SU-DHL-6 (cell line): ENCODE measurements around the gene VWA1.

Experiments used
- H2AFZ ChIP-seq: fragments of 200-600 bp; sonication (generic); 2 replicates; pipeline ENCODE4 v1.6.1; 2014; ENCODE audit warnings: low read depth, mild to moderate bottlenecking, moderate library complexity, mixed read lengths, antibody characterized with exemption, low read length; ENCODE audit not compliant: severe bottlenecking
- H3F3A ChIP-seq: fragments of 200-600 bp; shearing (Covaris generic); 2 replicates; pipeline ENCODE4 v1.6.0; 2016; ENCODE audit warnings: antibody characterized with exemption, mild to moderate bottlenecking; ENCODE audit not compliant: insufficient read depth
- H3K27ac ChIP-seq: fragments of 200-600 bp; sonication (generic); 2 replicates; pipeline ENCODE4 v1.5.1; 2016; ENCODE audit warnings: low read depth, mild to moderate bottlenecking, low read length, moderate library complexity, mixed read lengths
- H3K27me3 ChIP-seq: fragments of 200-600 bp; sonication (generic), shearing (Covaris generic); 2 replicates; pipeline ENCODE4 v1.6.0; 2014; ENCODE audit warnings: mild to moderate bottlenecking, low read length
- H3K36me3 ChIP-seq: fragments of 200-600 bp; sonication (generic); 2 replicates; pipeline ENCODE4 v1.6.1; 2014; ENCODE audit warnings: mild to moderate bottlenecking, low read length, mixed read lengths
- H3K4me2 ChIP-seq: fragments of 300-600, 200-600 bp; shearing (Covaris generic), sonication (generic); 2 replicates; pipeline ENCODE4 v1.6.0; 2014; ENCODE audit warnings: low read length, low read depth, mild to moderate bottlenecking; ENCODE audit not compliant: poor library complexity, severe bottlenecking
- H3K4me3 ChIP-seq: fragments of 200-600 bp; sonication (generic); 2 replicates; pipeline ENCODE4 v1.5.1; 2014; ENCODE audit warnings: antibody characterized with exemption, low read length, mild to moderate bottlenecking, mixed read lengths; ENCODE audit not compliant: insufficient read depth, poor library complexity, severe bottlenecking
- H3K79me2 ChIP-seq: fragments of 200-600 bp; sonication (generic); 2 replicates; pipeline ENCODE4 v1.6.1; 2014; ENCODE audit warnings: mild to moderate bottlenecking, low read length, moderate library complexity; ENCODE audit not compliant: insufficient read depth
- H3K9ac ChIP-seq: fragments of 200-600 bp; sonication (generic); 2 replicates; pipeline ENCODE4 v1.7.0; 2014; ENCODE audit warnings: mild to moderate bottlenecking, low read length
- H3K9me2 ChIP-seq: fragments of 200-600 bp; sonication (generic); replicated peaks from 2 replicates; pipeline ENCODE4 v1.6.1; 2014; ENCODE audit warnings: low read length; ENCODE audit not compliant: insufficient read depth
- H3K9me3 ChIP-seq: fragments of 200-600 bp; sonication (generic); 2 replicates; pipeline ENCODE4 v1.6.1; 2014; ENCODE audit warnings: low read length, mixed read lengths; ENCODE audit not compliant: insufficient read depth
- H4K20me1 ChIP-seq: fragments of 200-600 bp; sonication (generic); 2 replicates; pipeline ENCODE4 v1.6.1; 2014; ENCODE audit warnings: low read depth, mild to moderate bottlenecking, antibody characterized with exemption, low read length, moderate library complexity, mixed read lengths
- CTCF ChIP-seq: fragments of 200-600 bp; sonication (generic); IDR thresholded peaks from one replicate; pipeline ENCODE4 v1.5.1; 2017; ENCODE audit warnings: antibody characterized with exemption, mild to moderate bottlenecking, low read length, moderate library complexity; ENCODE audit not compliant: insufficient read depth, poor library complexity, severe bottlenecking
- EZH2phosphoT487 ChIP-seq: fragments of 200-600 bp; sonication (generic), shearing (Covaris generic); conservative IDR thresholded peaks from 2 replicates; pipeline ENCODE4 v1.6.1; 2018; ENCODE audit warnings: mild to moderate bottlenecking, antibody characterized with exemption, low read length, moderate library complexity, mixed read lengths

The VWA1 gene

GRCh38 chr1:1421147-1421906, 14.2 kb upstream of the VWA1 start, which contains the start of gene ANKRD65:
ANKRD65 (minus strand) TSS chr1:1421276; CDS start chr1:1421005, 271 bp downstream.
- no peak within 1 kb of the TSS for H3K27ac ChIP-seq
- H3F3A ChIP-seq, result no peaks in the 10 kb centered on the region
- TF ChIP-seq CTCF (no peak), EZH2phosphoT487 (no peak)
- H3K27me3 ChIP-seq, result no peaks in the 10 kb centered on the region
- H3K9ac ChIP-seq, result no peak within 1 kb of the TSS
- no peaks in the 10 kb centered on the region for H4K20me1 ChIP-seq
- no peak within 1 kb of the TSS for H3K4me3 ChIP-seq
- no peak within 1 kb of the TSS for H3K4me2 ChIP-seq
- H3K9me2 ChIP-seq, result no peaks in the 10 kb centered on the region
- H3K36me3 ChIP-seq, result no peaks in the 10 kb centered on the region
- H3K9me3 ChIP-seq, result no peaks in the 10 kb centered on the region
- H2AFZ ChIP-seq, result no peak within 1 kb of the TSS
- no peaks in the 10 kb centered on the region for H3K79me2 ChIP-seq

- no peaks in the 10 kb centered on the region for H3K36me3 ChIP-seq
- no peaks in the 10 kb centered on the region for H3K9me3 ChIP-seq
- no peak overlapping the region for H3K4me2 ChIP-seq
- no peaks in the 10 kb centered on the region for H3K27me3 ChIP-seq
- no peak overlapping the region for H3K4me3 ChIP-seq
- TF ChIP-seq CTCF (no peak), EZH2phosphoT487 (no peak)
- no peaks in the 10 kb centered on the region for H4K20me1 ChIP-seq
- no peak overlapping the region for H3K9ac ChIP-seq
- no peak overlapping the region for H2AFZ ChIP-seq
- no peaks in the 10 kb centered on the region for H3K79me2 ChIP-seq
- H3K9me2 ChIP-seq, result no peaks in the 10 kb centered on the region
- H3K27ac ChIP-seq, result no peak overlapping the region
- no peaks in the 10 kb centered on the region for H3F3A ChIP-seq
Measured at GRCh38 chr1:1421907-1422464, 13.5 kb upstream of the VWA1 start.

- no peak overlapping the region for H3K27ac ChIP-seq
- no peaks in the 10 kb centered on the region for H3K79me2 ChIP-seq
- no peak overlapping the region for H3K4me2 ChIP-seq
- no peak overlapping the region for H2AFZ ChIP-seq
- TF ChIP-seq CTCF, result no peak
- no peak for TF ChIP-seq EZH2phosphoT487
- H4K20me1 ChIP-seq, result no peaks in the 10 kb centered on the region
- no peaks in the 10 kb centered on the region for H3K36me3 ChIP-seq
- H3K4me3 ChIP-seq, result no peak overlapping the region
- H3K9me3 ChIP-seq, result no peaks in the 10 kb centered on the region
- no peak overlapping the region for H3K9ac ChIP-seq
- no peaks in the 10 kb centered on the region for H3K9me2 ChIP-seq
- H3K27me3 ChIP-seq, result no peaks in the 10 kb centered on the region
- no peaks in the 10 kb centered on the region for H3F3A ChIP-seq
Measured at GRCh38 chr1:1422465-1423244, 12.8 kb upstream of the VWA1 start.
